H9 (cell line): ENCODE results near the gene PLEKHM1. TPM values are rescaled to one million over a fixed set of nuclear protein-coding genes. Genes with fewer than 3 reads are reported as not detected.
"Not testable (repeated sequence)": the region's sequence is repeated elsewhere in the genome, so short reads cannot be mapped to it uniquely, and the experiment has no call there.

Source experiments
- DNase-seq: peaks from one replicate; pipeline ENCODE4 v3.0.0-alpha.2; 2017
- H2AFZ ChIP-seq: one replicate; pipeline ENCODE4 v1.6.1; 2013; ENCODE audit warnings: mild to moderate bottlenecking, low read length, control low read depth, moderate library complexity
- H2AK5ac ChIP-seq: 2 replicates; pipeline ENCODE4 v1.6.1; 2013; ENCODE audit warnings: low read length, control low read depth, mixed read lengths; ENCODE audit not compliant: insufficient read length
- H2BK120ac ChIP-seq: one replicate; pipeline ENCODE4 v1.6.1; 2013; ENCODE audit warnings: low read depth, mild to moderate bottlenecking, low read length, control low read depth, inconsistent platforms; ENCODE audit not compliant: poor library complexity, severe bottlenecking
- H2BK12ac ChIP-seq: 2 replicates; pipeline ENCODE4 v1.6.1; 2013; ENCODE audit warnings: low read length, control low read depth, mixed read lengths, low read depth; ENCODE audit not compliant: insufficient read length
- H2BK15ac ChIP-seq: 2 replicates; pipeline ENCODE4 v1.6.1; 2013; ENCODE audit warnings: low read depth, low read length, control low read depth
- H2BK20ac ChIP-seq: one replicate; pipeline ENCODE4 v1.6.1; 2013; ENCODE audit warnings: low read depth, mild to moderate bottlenecking, low read length, control low read depth, inconsistent platforms; ENCODE audit not compliant: poor library complexity, severe bottlenecking
- H2BK5ac ChIP-seq: 2 replicates; pipeline ENCODE4 v1.6.1; 2013; ENCODE audit warnings: low read length, control low read depth, mixed read lengths; ENCODE audit not compliant: insufficient read length
- H3K14ac ChIP-seq: 2 replicates; pipeline ENCODE4 v1.6.1; 2013; ENCODE audit warnings: low read length, control low read depth; ENCODE audit not compliant: insufficient read depth
- H3K18ac ChIP-seq: 2 replicates; pipeline ENCODE4 v1.6.1; 2013; ENCODE audit warnings: low read depth, mild to moderate bottlenecking, mixed read lengths, low read length, control low read depth; ENCODE audit not compliant: insufficient read length
- H3K23ac ChIP-seq: 2 replicates; pipeline ENCODE4 v1.6.1; 2013; ENCODE audit warnings: low read length, control low read depth, mixed read lengths, low read depth; ENCODE audit not compliant: insufficient read length
- H3K23me2 ChIP-seq: 2 replicates; pipeline ENCODE4 v1.6.1; 2013; ENCODE audit warnings: low read depth, mild to moderate bottlenecking, mixed read lengths, low read length, control low read depth; ENCODE audit not compliant: insufficient read length, poor library complexity, severe bottlenecking
- H3K27ac ChIP-seq: 2 replicates; pipeline ENCODE4 v1.5.1; 2013; ENCODE audit warnings: low read length, control low read depth, mixed read lengths, low read depth; ENCODE audit not compliant: insufficient read length
- H3K27me3 ChIP-seq: 2 replicates; pipeline ENCODE4 v1.6.1; 2013; ENCODE audit warnings: low read length, control low read depth, inconsistent platforms; ENCODE audit not compliant: insufficient read depth
- H3K4ac ChIP-seq: 2 replicates; pipeline ENCODE4 v1.6.1; 2013; ENCODE audit warnings: low read depth, mild to moderate bottlenecking, control low read depth, inconsistent platforms, low read length, moderate library complexity
- H3K4me1 ChIP-seq: 2 replicates; pipeline ENCODE4 v1.6.1; 2013; ENCODE audit warnings: low read length, control low read depth, inconsistent platforms; ENCODE audit not compliant: insufficient read depth
- H3K4me2 ChIP-seq: 2 replicates; pipeline ENCODE4 v1.6.1; 2013; ENCODE audit warnings: low read length, control low read depth, mixed read lengths; ENCODE audit not compliant: insufficient read length, insufficient read depth
- H3K56ac ChIP-seq: 2 replicates; pipeline ENCODE4 v1.6.1; 2013; ENCODE audit warnings: low read depth, mild to moderate bottlenecking, mixed read lengths, low read length, control low read depth; ENCODE audit not compliant: insufficient read length
- H3K79me1 ChIP-seq: 2 replicates; pipeline ENCODE4 v1.6.1; 2013; ENCODE audit warnings: low read depth, mild to moderate bottlenecking, moderate library complexity, low read length, control low read depth, inconsistent platforms; ENCODE audit not compliant: insufficient read depth, poor library complexity, severe bottlenecking
- H3K79me2 ChIP-seq: 2 replicates; pipeline ENCODE4 v1.6.1; 2013; ENCODE audit warnings: low read length, control low read depth, inconsistent platforms; ENCODE audit not compliant: insufficient read depth
- H3K9ac ChIP-seq: 2 replicates; pipeline ENCODE4 v1.6.1; 2013; ENCODE audit warnings: low read length, control low read depth, mixed read lengths; ENCODE audit not compliant: insufficient read length; ENCODE audit errors: extremely low read depth
- H3K9me3 ChIP-seq: one replicate; pipeline ENCODE4 v1.6.1; 2013; ENCODE audit warnings: low read depth, low read length, inconsistent platforms; ENCODE audit not compliant: control insufficient read depth
- H3T11ph ChIP-seq: one replicate; pipeline ENCODE4 v1.6.1; 2013; ENCODE audit warnings: mild to moderate bottlenecking, low read length, control low read depth, inconsistent platforms
- H4K20me1 ChIP-seq: one replicate; pipeline ENCODE4 v1.6.1; 2013; ENCODE audit not compliant: control insufficient read depth, insufficient read length, insufficient read depth
- H4K5ac ChIP-seq: 2 replicates; pipeline ENCODE4 v1.6.1; 2013; ENCODE audit warnings: low read depth, mild to moderate bottlenecking, mixed read lengths, low read length, control low read depth; ENCODE audit not compliant: insufficient read length
- H4K8ac ChIP-seq: replicated peaks from 2 replicates; pipeline ENCODE4 v1.6.1; 2013; ENCODE audit warnings: low read length, control low read depth, mixed read lengths, low read depth; ENCODE audit not compliant: insufficient read length
- H4K91ac ChIP-seq: 2 replicates; pipeline ENCODE4 v1.6.1; 2013; ENCODE audit warnings: low read depth, mild to moderate bottlenecking, moderate library complexity, mixed read lengths, low read length, control low read depth; ENCODE audit not compliant: insufficient read length
- H3K27ac Mint-ChIP-seq, 3 experiments: 2 replicates in 2 of 3; 3 replicates in 1 of 3; pipeline ENCODE4 v1.8.0; 2020 to 2021; ENCODE audit warnings: mixed read lengths in 3 of 3, mild to moderate bottlenecking in 1 of 3, moderate library complexity in 1 of 3
- H3K27me3 Mint-ChIP-seq: 2 replicates; pipeline ENCODE4 v1.8.0; 2021; ENCODE audit warnings: low read depth, mild to moderate bottlenecking, moderate library complexity, mixed read lengths
- H3K36me3 Mint-ChIP-seq, 3 experiments: 2 replicates in 2 of 3; 3 replicates in 1 of 3; pipeline ENCODE4 v1.8.0; 2020 to 2021; ENCODE audit warnings: low read depth in 3 of 3, mixed read lengths in 3 of 3; ENCODE audit not compliant: insufficient read depth in 1 of 3
- H3K4me1 Mint-ChIP-seq, 2 experiments: 2 replicates each; pipeline ENCODE4 v1.8.0; 2020; ENCODE audit warnings: mixed read lengths in 2 of 2
- H3K4me3 Mint-ChIP-seq, 2 experiments: 2 replicates in 1 of 2; 3 replicates in 1 of 2; pipeline ENCODE4 v1.8.0; 2020 to 2021; ENCODE audit warnings: mild to moderate bottlenecking in 2 of 2, mixed read lengths in 2 of 2, moderate library complexity in 1 of 2
- H3K9me3 Mint-ChIP-seq, 2 experiments: 2 replicates in 1 of 2; 3 replicates in 1 of 2; pipeline ENCODE4 v1.8.0; 2020; ENCODE audit warnings: mild to moderate bottlenecking in 2 of 2, mixed read lengths in 2 of 2, moderate library complexity in 1 of 2
- WGBS: extraction: QIAGEN DNeasy Blood & Tissue Kit; methylation state at CpG from one replicate; pipeline ENCODE4 v1.1.7; 2013; ENCODE audit warnings: missing lambda C conversion rate, low lambda C conversion rate, mixed read lengths; ENCODE audit not compliant: insufficient read length; ENCODE audit errors: extremely low coverage; 5-methylcytosine and 5-hydroxymethylcytosine counted together
- total RNA-seq: library from RNA; stranded (reverse); gene quantifications from 2 replicates; pipeline ENCODE4 v1.2.1, GENCODE V29; 2021

Gene PLEKHM1
- total RNA-seq, 1 experiment from 2014 or later = 20.7 TPM

GRCh38 chr17:45468293-45469203 lies 22.0 kb downstream of the PLEKHM1 start:
- H3K56ac ChIP-seq, H3K27me3 Mint-ChIP-seq, H3K27ac Mint-ChIP-seq, H3K4ac ChIP-seq, H3K9me3 Mint-ChIP-seq, H2BK15ac ChIP-seq, H2AK5ac ChIP-seq, H3K27ac ChIP-seq, H4K91ac ChIP-seq, H2BK5ac ChIP-seq, H3K14ac ChIP-seq, H3K9me3 ChIP-seq, H3K79me1 ChIP-seq, DNase-seq, H2BK120ac ChIP-seq, H3K79me2 ChIP-seq, H3K4me1 ChIP-seq, H2BK12ac ChIP-seq, H3K23ac ChIP-seq, H3K27me3 ChIP-seq, H3K4me1 Mint-ChIP-seq, H3K23me2 ChIP-seq, H3T11ph ChIP-seq, H2BK20ac ChIP-seq, H2AFZ ChIP-seq, H3K18ac ChIP-seq, H3K4me3 Mint-ChIP-seq, H3K9ac ChIP-seq, H3K36me3 Mint-ChIP-seq, H3K4me2 ChIP-seq, H4K8ac ChIP-seq, H4K20me1 ChIP-seq, H4K5ac ChIP-seq: not testable (repeated sequence)
- WGBS = no CpG with 5 or more reads among the region's 14 CpGs

GRCh38 chr17:45461524-45462327 lies 28.8 kb downstream of the PLEKHM1 start:
- H3K23me2 ChIP-seq, H4K5ac ChIP-seq, H2BK15ac ChIP-seq, H2AFZ ChIP-seq, H3K23ac ChIP-seq, H3K9me3 ChIP-seq, H4K91ac ChIP-seq, H2BK5ac ChIP-seq, H3K4me1 ChIP-seq, H4K8ac ChIP-seq, H3K14ac ChIP-seq, H3K79me2 ChIP-seq, H3K56ac ChIP-seq, H3K4ac ChIP-seq, H3K4me1 Mint-ChIP-seq, H3T11ph ChIP-seq, H3K4me2 ChIP-seq, H4K20me1 ChIP-seq, H2BK12ac ChIP-seq, H3K4me3 Mint-ChIP-seq, H2BK120ac ChIP-seq, H3K27me3 ChIP-seq, H3K18ac ChIP-seq, H3K36me3 Mint-ChIP-seq, H2AK5ac ChIP-seq, H3K79me1 ChIP-seq, H2BK20ac ChIP-seq, H3K27ac ChIP-seq, H3K9me3 Mint-ChIP-seq, DNase-seq, H3K27me3 Mint-ChIP-seq, H3K9ac ChIP-seq: not testable (repeated sequence)
- WGBS = no CpG with 5 or more reads among the region's 8 CpGs
- H3K27ac Mint-ChIP-seq = peak overlapping the region in 1 of 3 experiments; percentile 67; a peak in 1 of 7 replicates
